Activated CD4-positive, alpha-beta T cell treated with anti-CD3 and anti-CD28 coated beads, Interleukin-2, amount 50 U/mL, for 1 hour (primary cell): ENCODE data around the gene MAGEA12.
"Not testable (repeated sequence)": the region's sequence is repeated elsewhere in the genome, so short reads cannot be mapped to it uniquely, and the experiment has no call there.

Source experiments
- DNase-seq: peaks from one replicate; pipeline ENCODE4 v3.0.0-alpha.2; 2020

MAGEA12 gene

DNA sequence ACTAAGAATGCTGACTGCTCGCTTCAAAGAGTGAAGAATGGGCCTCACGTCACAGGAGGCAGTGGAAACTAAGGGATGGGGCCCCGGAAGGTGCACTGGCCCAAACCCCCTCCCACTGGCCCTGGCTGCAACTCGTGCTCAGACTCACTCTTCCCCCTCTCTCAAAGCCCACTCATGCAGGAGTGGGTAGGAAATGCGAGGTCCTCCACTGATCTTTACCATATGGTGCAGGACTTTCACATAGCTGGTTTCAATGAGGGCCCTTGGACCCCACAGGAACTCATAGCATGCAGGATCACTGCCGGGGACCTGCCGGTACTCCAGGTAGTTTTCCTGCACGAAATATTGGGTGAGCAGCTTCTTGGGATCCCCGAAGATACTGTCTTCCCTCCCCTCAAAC, 33.0 kb downstream of the MAGEA12 start:
- not testable (repeated sequence) for DNase-seq

DNA sequence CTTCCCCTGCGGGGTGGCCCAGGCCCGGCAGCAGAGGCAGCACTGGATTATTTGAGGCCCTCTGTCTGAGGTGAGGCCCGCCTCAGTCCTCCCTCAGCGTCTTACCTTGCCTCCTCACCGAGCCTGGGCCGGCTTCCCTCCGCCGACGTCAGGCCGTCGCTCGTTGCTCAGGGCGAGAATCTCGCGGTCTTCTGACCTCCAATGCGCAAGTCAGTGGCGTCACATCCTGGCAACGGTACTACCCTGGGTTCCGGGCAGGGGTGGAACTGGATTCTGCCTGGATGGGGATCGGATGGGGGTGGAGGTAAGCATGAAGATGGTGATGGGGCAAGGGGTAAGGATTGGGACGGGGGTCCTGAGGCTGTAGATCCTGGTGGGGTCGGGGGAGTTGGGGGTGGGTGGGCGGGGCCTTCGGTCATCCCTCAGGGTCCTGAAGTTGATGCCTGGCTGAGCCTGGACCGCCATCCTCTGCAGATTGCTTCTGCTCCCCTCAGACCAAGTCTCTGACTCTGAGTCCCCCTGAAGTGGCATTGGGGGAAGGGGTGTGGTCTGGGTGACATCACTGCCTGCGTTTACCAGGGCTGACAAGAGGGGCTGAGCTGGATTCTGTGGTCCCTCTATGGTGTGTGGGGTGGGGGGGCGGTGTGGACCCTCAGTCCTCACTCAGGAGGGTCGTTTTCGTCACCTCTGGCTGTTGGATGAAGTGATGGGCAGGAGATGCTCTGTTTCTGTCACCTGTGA, 36.2 kb downstream of the MAGEA12 start, which contains the start of gene MAGEA6:
Gene MAGEA6, minus strand, starts transcription at position 141 of the 741 bp plus-strand sequence. CDS start 2,039 bp downstream, outside the sequence.
- not testable (repeated sequence) for DNase-seq

DNA sequence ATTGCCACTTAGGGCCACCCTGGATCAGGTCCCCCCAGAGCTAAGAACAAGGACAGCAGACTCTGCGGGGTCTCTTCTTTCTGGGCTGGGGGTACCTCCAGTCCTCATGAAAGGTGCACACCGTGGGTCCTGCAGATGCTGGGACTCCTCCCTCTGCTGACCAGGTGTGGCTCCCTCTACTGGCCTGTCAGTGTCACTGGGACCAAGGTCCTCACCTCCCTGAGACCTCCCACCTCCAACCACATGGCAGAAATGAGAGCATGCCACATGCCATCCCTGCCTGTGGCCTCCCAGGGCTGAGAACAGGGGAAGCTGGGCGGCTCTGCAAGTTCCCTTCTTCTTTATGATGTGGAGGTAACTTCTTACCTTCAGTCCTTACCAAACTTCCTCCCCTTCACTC, 53.5 kb downstream of the MAGEA12 start:
- not testable (repeated sequence) for DNase-seq
